Activated CD8-positive, alpha-beta memory T cell treated with anti-CD3 and anti-CD28 coated beads for 1 hour (primary cell): Measurements from ENCODE around the gene TTLL11.

Experiments used
- DNase-seq, 2 donors: peaks; one replicate each; pipeline ENCODE4 v3.0.0-alpha.2; 2020; ENCODE audit warnings: low read depth in 1 of 2; ENCODE audit errors: extremely low read depth in 1 of 2

Gene TTLL11

GRCh38 chr9:121781701-121782464 lies 311.2 kb downstream of the TTLL11 start:
- DNase-seq, result no peak

- no peak for DNase-seq
These were observed 312.0 kb downstream of the TTLL11 start for GRCh38 chr9:121781145-121781548.

GRCh38 chr9:121780177-121781040 lies 312.7 kb downstream of the TTLL11 start:
- DNase-seq, result no peak

- DNase-seq, result no peak
These were observed 313.6 kb downstream of the TTLL11 start for GRCh38 chr9:121779381-121780117.

- DNase-seq, result no peak
These were observed 314.6 kb downstream of the TTLL11 start for GRCh38 chr9:121778252-121779225.

- DNase-seq, result no peak
These were observed 316.1 kb downstream of the TTLL11 start for GRCh38 chr9:121776739-121777637.

GRCh38 chr9:121776001-121776738 lies 316.9 kb downstream of the TTLL11 start:
- DNase-seq, result no peak

GRCh38 chr9:121774715-121775613 lies 318.1 kb downstream of the TTLL11 start:
- DNase-seq, result no peak

GRCh38 chr9:121773954-121774714 lies 319.0 kb downstream of the TTLL11 start:
- DNase-seq, result no peak

- DNase-seq, result no peak
These were observed 319.7 kb downstream of the TTLL11 start for GRCh38 chr9:121773286-121773953.

- no peak for DNase-seq
These were observed 320.4 kb downstream of the TTLL11 start for GRCh38 chr9:121772600-121773285.
